IMR-90 (cell line): ENCODE measurements around the gene RSPH9. TPM values are rescaled to one million over a fixed set of nuclear protein-coding genes. Genes with fewer than 3 reads are reported as not detected.

Experiments used
- ATAC-seq: fragments of 200-7000 bp; cut with Tn5 transposase; 2 replicates; pipeline ENCODE4 v1.9.1; 2020; ENCODE audit warnings: low read depth, mild to moderate bottlenecking, moderate library complexity
- Bru-seq: library from RNA; stranded (reverse); fragments of 400-500 nt; gene quantifications from one replicate; lab custom pipeline; 2021; lab: Mats Ljungman, UMichigan
- BruChase-seq, 2 experiments: library from RNA; stranded (reverse); fragments of 400-500 nt; gene quantifications; one replicate each; lab custom pipeline; 2021; lab: Mats Ljungman, UMichigan
- BruUV-seq: library from RNA; stranded (reverse); fragments of 400-500 nt; replicated peaks from 2 replicates; lab custom pipeline; 2021; lab: Mats Ljungman, UMichigan
- CTCF ChIA-PET: fragments of 300-600 bp; formaldehyde crosslinking; extraction: SDS; loops from one replicate; lab custom pipeline; 2021; ENCODE audit warnings: antibody characterized with exemption; lab: Yijun Ruan, JAX
- POLR2A ChIA-PET: fragments of 300-600 bp; sonication (Branson Sonifier 250); formaldehyde crosslinking; loops from one replicate; lab custom pipeline; 2022; ENCODE audit warnings: antibody characterized with exemption; ENCODE audit not compliant: unreplicated experiment; lab: Charles Lee
- DNase-seq: peaks from one replicate; pipeline ENCODE4 v3.0.0; 2013
- H2AFZ ChIP-seq: replicated peaks from 2 replicates; pipeline ENCODE3; 2013; ENCODE audit warnings: low read length, mild to moderate bottlenecking; ENCODE audit not compliant: poor library complexity
- H2AK5ac ChIP-seq: 2 replicates; pipeline ENCODE4 v1.6.1; 2013; ENCODE audit warnings: low read depth, low read length, inconsistent platforms
- H2AK9ac ChIP-seq: replicated peaks from 2 replicates; pipeline ENCODE3; 2013; ENCODE audit warnings: mild to moderate bottlenecking, low read depth, low read length, moderate library complexity; ENCODE audit not compliant: poor library complexity
- H2BK120ac ChIP-seq: 2 replicates; pipeline ENCODE4 v1.6.1; 2013; ENCODE audit warnings: low read depth, low read length, inconsistent platforms
- H2BK15ac ChIP-seq: 3 replicates; pipeline ENCODE4 v1.6.1; 2013; ENCODE audit warnings: low read depth, low read length, inconsistent platforms
- H2BK20ac ChIP-seq: 2 replicates; pipeline ENCODE4 v1.6.1; 2013; ENCODE audit warnings: low read depth, mild to moderate bottlenecking, inconsistent platforms, low read length, moderate library complexity
- H2BK5ac ChIP-seq: 2 replicates; pipeline ENCODE4 v1.6.1; 2013; ENCODE audit warnings: mild to moderate bottlenecking, low read depth, low read length, inconsistent platforms; ENCODE audit not compliant: poor library complexity, severe bottlenecking
- H3K14ac ChIP-seq: replicated peaks from 2 replicates; pipeline ENCODE4 v1.6.1; 2013; ENCODE audit warnings: low read depth, low read length, inconsistent platforms
- H3K18ac ChIP-seq: 2 replicates; pipeline ENCODE4 v1.6.1; 2013; ENCODE audit warnings: low read depth, low read length, control low read depth
- H3K23ac ChIP-seq: 2 replicates; pipeline ENCODE4 v1.6.1; 2013; ENCODE audit warnings: low read depth, low read length, inconsistent platforms
- H3K27ac ChIP-seq: 2 replicates; pipeline ENCODE4 v1.5.1; 2013; ENCODE audit warnings: mild to moderate bottlenecking, control low read depth, low read length; ENCODE audit not compliant: insufficient read depth
- H3K27me3 ChIP-seq: 2 replicates; pipeline ENCODE4 v1.6.1; 2013; ENCODE audit warnings: low read length; ENCODE audit not compliant: control insufficient read depth, insufficient read depth
- H3K36me3 ChIP-seq: 2 replicates; pipeline ENCODE4 v1.6.1; 2013; ENCODE audit warnings: low read length, mixed read lengths; ENCODE audit not compliant: control insufficient read depth, insufficient read depth
- H3K4ac ChIP-seq: 2 replicates; pipeline ENCODE4 v1.6.1; 2013; ENCODE audit warnings: low read depth, low read length, inconsistent platforms
- H3K4me1 ChIP-seq: 2 replicates; pipeline ENCODE4 v1.6.1; 2013; ENCODE audit warnings: low read length, mixed read lengths; ENCODE audit not compliant: control insufficient read depth, insufficient read depth
- H3K4me2 ChIP-seq: 2 replicates; pipeline ENCODE4 v1.6.1; 2013; ENCODE audit warnings: low read depth, mild to moderate bottlenecking, control low read depth, low read length, moderate library complexity
- H3K4me3 ChIP-seq: 2 replicates; pipeline ENCODE4 v1.5.1; 2013; ENCODE audit warnings: low read depth, mild to moderate bottlenecking, control low read depth, low read length, moderate library complexity; ENCODE audit not compliant: insufficient read depth
- H3K56ac ChIP-seq: 2 replicates; pipeline ENCODE4 v1.6.1; 2013; ENCODE audit warnings: low read length, inconsistent platforms; ENCODE audit not compliant: insufficient read depth; ENCODE audit errors: extremely low read depth
- H3K79me1 ChIP-seq, 2 experiments: 2 replicates each; pipeline ENCODE4 v1.6.1; 2013; ENCODE audit warnings: low read length in 2 of 2, inconsistent platforms in 1 of 2, low read depth in 1 of 2
- H3K9ac ChIP-seq: 2 replicates; pipeline ENCODE4 v1.6.1; 2013; ENCODE audit warnings: low read depth, low read length, control low read depth
- H3K9me1 ChIP-seq: 2 replicates; pipeline ENCODE4 v1.6.1; 2013; ENCODE audit warnings: low read length, inconsistent platforms; ENCODE audit not compliant: insufficient read depth
- H3K9me3 ChIP-seq: 2 replicates; pipeline ENCODE4 v1.6.1; 2013; ENCODE audit warnings: low read length; ENCODE audit not compliant: control insufficient read depth, insufficient read depth
- H4K20me1 ChIP-seq: 2 replicates; pipeline ENCODE4 v1.6.1; 2013; ENCODE audit warnings: low read length, inconsistent platforms; ENCODE audit not compliant: insufficient read depth
- H4K5ac ChIP-seq: 2 replicates; pipeline ENCODE4 v1.6.1; 2013; ENCODE audit warnings: mild to moderate bottlenecking, low read depth, low read length, control low read depth
- H4K8ac ChIP-seq, 2 experiments: 2 replicates each; pipeline ENCODE4 v1.6.1; 2013; ENCODE audit warnings: low read depth in 2 of 2, low read length in 2 of 2, control low read depth in 1 of 2, inconsistent platforms in 1 of 2
- H4K91ac ChIP-seq: 2 replicates; pipeline ENCODE4 v1.6.1; 2013; ENCODE audit warnings: low read depth, low read length, inconsistent platforms; ENCODE audit not compliant: insufficient read depth
- BHLHE40 ChIP-seq: fragments of 150-350 bp; IDR thresholded peaks from 2 replicates; pipeline ENCODE4 v1.6.1; 2016; ENCODE audit warnings: mild to moderate bottlenecking, low read depth, low read length
- CEBPB ChIP-seq: IDR thresholded peaks from 2 replicates; pipeline ENCODE4 v1.6.1; 2012; ENCODE audit warnings: low read depth, low read length, improper control_type of control experiment
- CHD1 ChIP-seq: IDR thresholded peaks from 2 replicates; pipeline ENCODE4 v1.6.1; 2012; ENCODE audit warnings: low read depth, low read length, improper control_type of control experiment
- MAFK ChIP-seq: IDR thresholded peaks from 2 replicates; pipeline ENCODE4 v1.6.1; 2012; ENCODE audit warnings: low read depth, low read length, improper control_type of control experiment
- MAZ ChIP-seq: IDR thresholded peaks from 2 replicates; pipeline ENCODE4 v1.6.1; 2012; ENCODE audit warnings: low read depth, mild to moderate bottlenecking, low read length, improper control_type of control experiment, moderate library complexity, borderline replicate concordance
- NFE2L2 ChIP-seq: fragments of 150-350 bp; IDR thresholded peaks from 2 replicates; pipeline ENCODE4 v1.6.1; 2016; ENCODE audit warnings: low read depth, mild to moderate bottlenecking, low read length
- POLR2A ChIP-seq: IDR thresholded peaks from 2 replicates; pipeline ENCODE4 v1.6.1; 2012; ENCODE audit warnings: mild to moderate bottlenecking, low read depth, low read length
- RAD21 ChIP-seq: IDR thresholded peaks from 2 replicates; pipeline ENCODE4 v1.6.1; 2012; ENCODE audit warnings: low read length, improper control_type of control experiment
- RCOR1 ChIP-seq: IDR thresholded peaks from 2 replicates; pipeline ENCODE4 v1.6.1; 2012; ENCODE audit warnings: mild to moderate bottlenecking, low read length, improper control_type of control experiment; ENCODE audit not compliant: insufficient replicate concordance
- SMC3 ChIP-seq: fragments of 150-350 bp; IDR thresholded peaks from 2 replicates; pipeline ENCODE4 v1.6.1; 2016; ENCODE audit warnings: low read depth, mild to moderate bottlenecking, antibody characterized with exemption, low read length, moderate library complexity
- WGBS, 2 experiments: methylation state at CpG; one replicate each; pipeline versions ENCODE4 v1.1.5 to v1.1.7; 2013; ENCODE audit warnings: missing lambda C conversion rate in 2 of 2; ENCODE audit not compliant: insufficient read length in 1 of 2; ENCODE audit errors: extremely low coverage in 2 of 2; 5-methylcytosine and 5-hydroxymethylcytosine counted together
- dilution Hi-C: fragments of 300-500 bp; cut with HindIII; formaldehyde crosslinking; loops from one replicate; pipeline ENCODE4 v1.14.3; 2018; ENCODE audit warnings: low sequenced_read_pairs; ENCODE audit not compliant: unreplicated experiment
- in situ Hi-C: fragments of 300-500 bp; cut with MboI; formaldehyde crosslinking; loops from 3 replicates; pipeline ENCODE4 v1.14.3; 2019; ENCODE audit warnings: low sequenced_read_pairs, inconsistent platforms, mixed read lengths
- intact Hi-C: fragments of 100-400 bp; cut with micrococcal nuclease; formaldehyde crosslinking; loops from 2 replicates; pipeline ENCODE4 v1.10.0; 2022
- long read RNA-seq: library from polyadenylated mRNA; unstranded; transcript quantifications from one replicate; pipeline ENCODE4 v2.0.0, GENCODE V29; 2021; ENCODE audit not compliant: unreplicated experiment
- polyA plus RNA-seq, 3 experiments: library from polyadenylated mRNA; depleted of rRNA; stranded (reverse); fragments of >200 nt; gene quantifications; 2 replicates each; pipeline ENCODE4 v1.2.3, GENCODE V29; 2012; ENCODE audit warnings: low replicate concordance in 1 of 3
- total RNA-seq: library from RNA; depleted of rRNA; stranded (reverse); fragments of >200 nt; gene quantifications from 2 replicates; pipeline ENCODE4 v1.2.3, GENCODE V29; 2012; rRNA removed

RSPH9 gene
- total RNA-seq (under 0.01 and 0.18 TPM in 2 replicates), polyA plus RNA-seq (2012; rRNA removed) (0.21 and 0.24 TPM in 2 replicates), Bru-seq, nascent RNA (percentile 23 among the genes with signal in this experiment), BruChase-seq, experiment 1, labeled RNA remaining after a 6-hour chase (percentile 29 among the genes with signal in this experiment), BruChase-seq, experiment 2, labeled RNA remaining after a 2-hour chase (percentile 25 among the genes with signal in this experiment)
- 0.34 and 0.38 TPM in 2 replicates for polyA plus RNA-seq (2012; cell fraction: cytosol; rRNA removed)
- polyA plus RNA-seq (2012; cell fraction: nucleus; rRNA removed; ENCODE audit: low replicate concordance): 0.14 and 0.24 TPM in 2 replicates
- long read RNA-seq: 0 reads

GRCh38 chr6:43644940-43645612 lies at the start of gene RSPH9:
Gene RSPH9, plus strand, starts transcription at chr6:43645036. Its CDS starts 63 bp downstream, at chr6:43645099.
- Histone ChIP-seq H3K18ac (no peak within 1 kb of the TSS), H3K4me1 (no peaks in the 10 kb centered on the region), H4K5ac (peak within 1 kb of the TSS; percentile 81), H2AFZ (peak within 1 kb of the TSS; percentile 98), H2BK120ac (no peak within 1 kb of the TSS; the same call in 1 of the 2 replicates), H3K9me1 (0 out of 2 replicates have a peak, but pooled peaks cover 5% of the 10 kb centered on the region), H2BK15ac (no peak within 1 kb of the TSS), H3K56ac (no peak within 1 kb of the TSS), H4K20me1 (peaks cover 9% of the 10 kb centered on the region), H4K8ac (peak within 1 kb of the TSS; percentile 35 to 81; a peak in 2 of 4 replicates), H2AK9ac (peak within 1 kb of the TSS; percentile 86), H3K27me3 (no peaks in the 10 kb centered on the region; the same call in 1 of the 2 replicates), H3K23ac (no peak within 1 kb of the TSS), H3K9me3 (no peaks in the 10 kb centered on the region), H3K9ac (no peak within 1 kb of the TSS), H3K14ac (no peak within 1 kb of the TSS), H3K4ac (peak within 1 kb of the TSS; percentile 55; the same call in 1 of the 2 replicates), H2BK20ac (no peak within 1 kb of the TSS; the same call in 1 of the 2 replicates), H3K27ac (no peak within 1 kb of the TSS), H3K4me2 (peak within 1 kb of the TSS; percentile 70), H2AK5ac (no peak within 1 kb of the TSS), H3K36me3 (peaks cover 16% of the 10 kb centered on the region), H4K91ac (no peak within 1 kb of the TSS), H3K4me3 (peak within 1 kb of the TSS; percentile 44), H3K79me1 (peaks cover 15 to 20% of the 10 kb centered on the region in 2 experiments), H2BK5ac (no peak within 1 kb of the TSS)
- no TSS peak for BruUV-seq
- CTCF ChIA-PET: interaction anchor here (0.6 kb wide), 1 partner anchor 366 kb away, joined by 4 read pairs; no protein-coding TSS in a partner anchor
- WGBS, 2 experiments: 7% methylated on average over 40 of the region's 52 CpGs; no CpG with 5 or more reads in 1 of the 2 experiments
- DNase-seq: peak; percentile 44
- dilution Hi-C loops: no loop called here
- POLR2A ChIA-PET: no interaction called here
- intact Hi-C loops: no loop called here
- ATAC-seq: peak; percentile 79
- in situ Hi-C loops: no loop called here
- TF ChIP-seq MAFK: no peak
- no peak for TF ChIP-seq MAZ
- TF ChIP-seq RCOR1: no peak
- TF ChIP-seq RAD21: no peak
- TF ChIP-seq NFE2L2: no peak
- TF ChIP-seq CHD1: no peak
- no peak for TF ChIP-seq POLR2A
- no peak for TF ChIP-seq BHLHE40
- no peak for TF ChIP-seq SMC3
- no peak for TF ChIP-seq CEBPB
